H1 (cell line): ENCODE measurements around the gene PLCB2. TPM values are rescaled to one million over a fixed set of nuclear protein-coding genes. Genes with fewer than 3 reads are reported as not detected.

Experiments
- ATF2 ChIP-seq: IDR thresholded peaks from 2 replicates; pipeline ENCODE4 v1.6.1; 2012; ENCODE audit warnings: low read length, inconsistent platforms
- CBX5 ChIP-seq: fragments of 300-800, 300-1000 bp; sonication (generic); IDR thresholded peaks from 2 replicates; pipeline ENCODE4 v1.7.1; 2016; ENCODE audit warnings: antibody characterized with exemption, low read length, low read depth
- polyA plus RNA-seq, 7 experiments: library from polyadenylated mRNA; depleted of rRNA in 3 of 7; stranded (reverse) in 5 of 7; unstranded in 2 of 7; fragments of >200 nt in 5 of 7; fragments of 200-250 nt in 2 of 7; gene quantifications; 1 replicate in 5 of 7; 2 replicates in 1 of 7; 4 replicates in 1 of 7; pipeline versions ENCODE4 v1.2.1 to v1.2.3, GENCODE V29; 2011 to 2013; ENCODE audit warnings: missing spikeins in 2 of 7, mixed read lengths in 2 of 7
- total RNA-seq: library from RNA; stranded (reverse); fragmentation: NEBNext Ultra II Directional; extraction: Animal tissue kit (Norgen Biotek cat#: 25700); gene quantifications from 2 replicates; pipeline ENCODE4 v1.2.1, GENCODE V29; 2021

PLCB2 gene
- total and polyA plus RNA-seq, 2 of the 8 experiments (the other 6 are each of a cell fraction or from before 2014, with no cell fraction given) = 7.2 to 8.4 TPM

GRCh38 chr15:40354408-40355171 is 46.9 kb upstream of the PLCB2 start (continued):
- TF ChIP-seq ATF2 (no peak), CBX5 (no peak)
